Hepatocyte (in vitro differentiated cells): Measurements from ENCODE around the gene SOAT2. TPM values are rescaled to one million over a fixed set of nuclear protein-coding genes. Genes with fewer than 3 reads are reported as not detected.

Experiments used
- DNase-seq: peaks from one replicate; pipeline ENCODE4 v3.0.0-alpha.2; 2016; ENCODE audit warnings: low spot score
- H2AFZ ChIP-seq: fragments of 200-600 bp; sonication (generic); 2 replicates; pipeline ENCODE4 v1.6.0; 2016; ENCODE audit warnings: antibody characterized with exemption, mild to moderate bottlenecking
- H3K27ac ChIP-seq: fragments of 200-600 bp; sonication (generic); 2 replicates; pipeline ENCODE4 v1.5.1; 2016; ENCODE audit warnings: mild to moderate bottlenecking
- H3K27me3 ChIP-seq: fragments of 200-600 bp; sonication (generic); 2 replicates; pipeline ENCODE4 v1.6.1; 2016
- H3K36me3 ChIP-seq: fragments of 200-600 bp; sonication (generic); replicated peaks from 2 replicates; pipeline ENCODE4 v1.5.1; 2016; ENCODE audit warnings: low read depth; ENCODE audit not compliant: insufficient read depth
- H3K4me1 ChIP-seq: fragments of 200-600 bp; sonication (generic); 2 replicates; pipeline ENCODE4 v1.5.1; 2016; ENCODE audit warnings: mild to moderate bottlenecking, moderate library complexity; ENCODE audit not compliant: insufficient read depth
- H3K4me2 ChIP-seq: fragments of 200-600 bp; sonication (generic); 2 replicates; pipeline ENCODE4 v1.6.0; 2016
- H3K4me3 ChIP-seq: fragments of 200-600 bp; sonication (generic); 2 replicates; pipeline ENCODE4 v1.5.1; 2016; ENCODE audit warnings: mild to moderate bottlenecking
- H3K79me2 ChIP-seq: fragments of 200-600 bp; sonication (generic); 2 replicates; pipeline ENCODE4 v1.6.0; 2017; ENCODE audit warnings: mild to moderate bottlenecking
- H3K9me2 ChIP-seq: fragments of 200-600 bp; sonication (generic); replicated peaks from 2 replicates; pipeline ENCODE4 v1.6.0; 2017; ENCODE audit warnings: mild to moderate bottlenecking; ENCODE audit not compliant: insufficient read depth
- H3K9me3 ChIP-seq: fragments of 200-600 bp; sonication (generic); 2 replicates; pipeline ENCODE4 v1.5.1; 2016; ENCODE audit warnings: low read depth, mild to moderate bottlenecking
- H4K20me1 ChIP-seq: fragments of 200-600 bp; sonication (generic); 2 replicates; pipeline ENCODE4 v1.6.0; 2016; ENCODE audit warnings: mild to moderate bottlenecking; ENCODE audit not compliant: insufficient read depth, poor library complexity, severe bottlenecking
- CTCF ChIP-seq: fragments of 200-600 bp; sonication (generic); IDR thresholded peaks from 2 replicates; pipeline ENCODE4 v1.5.1; 2016; ENCODE audit warnings: antibody characterized with exemption, mild to moderate bottlenecking; ENCODE audit not compliant: poor library complexity
- EZH2 ChIP-seq: fragments of 200-600 bp; sonication (generic); IDR thresholded peaks from 2 replicates; pipeline ENCODE4 v1.6.1; 2016; ENCODE audit warnings: antibody characterized with exemption, mild to moderate bottlenecking, borderline replicate concordance
- EZH2phosphoT487 ChIP-seq: fragments of 200-600 bp; sonication (generic); IDR thresholded peaks from one replicate; pipeline ENCODE4 v1.6.1; 2018; ENCODE audit warnings: antibody characterized with exemption, mild to moderate bottlenecking, low read depth, moderate library complexity; ENCODE audit not compliant: unreplicated experiment, severe bottlenecking
- WGBS: methylation state at CpG from one replicate; pipeline ENCODE4 v1.1.6; 2016; ENCODE audit warnings: low lambda C conversion rate; ENCODE audit errors: missing lambda C conversion rate; 5-methylcytosine and 5-hydroxymethylcytosine counted together
- polyA plus RNA-seq: library from polyadenylated mRNA; unstranded; fragments of >200 nt; fragmentation: Nextera tagmentation; extraction: Ambion mirVana; gene quantifications from 2 replicates; pipeline ENCODE4 v1.2.1, GENCODE V29; 2016
- total RNA-seq: library from RNA; depleted of rRNA; stranded (reverse); fragments of >200 nt; gene quantifications from 2 replicates; pipeline ENCODE4 v1.2.3, GENCODE V29; 2014

Gene SOAT2, protein sequence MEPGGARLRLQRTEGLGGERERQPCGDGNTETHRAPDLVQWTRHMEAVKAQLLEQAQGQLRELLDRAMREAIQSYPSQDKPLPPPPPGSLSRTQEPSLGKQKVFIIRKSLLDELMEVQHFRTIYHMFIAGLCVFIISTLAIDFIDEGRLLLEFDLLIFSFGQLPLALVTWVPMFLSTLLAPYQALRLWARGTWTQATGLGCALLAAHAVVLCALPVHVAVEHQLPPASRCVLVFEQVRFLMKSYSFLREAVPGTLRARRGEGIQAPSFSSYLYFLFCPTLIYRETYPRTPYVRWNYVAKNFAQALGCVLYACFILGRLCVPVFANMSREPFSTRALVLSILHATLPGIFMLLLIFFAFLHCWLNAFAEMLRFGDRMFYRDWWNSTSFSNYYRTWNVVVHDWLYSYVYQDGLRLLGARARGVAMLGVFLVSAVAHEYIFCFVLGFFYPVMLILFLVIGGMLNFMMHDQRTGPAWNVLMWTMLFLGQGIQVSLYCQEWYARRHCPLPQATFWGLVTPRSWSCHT
- 18.9 and 21.8 TPM in 2 replicates for total RNA-seq
- 28.9 and 29.4 TPM in 2 replicates for polyA plus RNA-seq

- Histone ChIP-seq H3K27me3 (no peaks in the 10 kb centered on the region), H2AFZ (no peak within 1 kb of the TSS), H3K4me2 (peak within 1 kb of the TSS; percentile 59), H4K20me1 (no peaks in the 10 kb centered on the region), H3K4me1 (peaks cover 19% of the 10 kb centered on the region), H3K79me2 (no peaks in the 10 kb centered on the region), H3K4me3 (no peak within 1 kb of the TSS), H3K9me3 (no peaks in the 10 kb centered on the region), H3K9me2 (no peaks in the 10 kb centered on the region), H3K27ac (peak within 1 kb of the TSS; percentile 90), H3K36me3 (no peaks in the 10 kb centered on the region)
- TF ChIP-seq EZH2 (no peak), EZH2phosphoT487 (no peak)
- DNase-seq, result peak; percentile 75
- WGBS, result 71% methylated on average over 23 of the region's 23 CpGs
Measured at GRCh38 chr12:53102883-53103807, at the start of gene SOAT2. Gene SOAT2 (plus strand): TSS chr12:53103486. CDS start chr12:53103578, 92 bp downstream.

DNA sequence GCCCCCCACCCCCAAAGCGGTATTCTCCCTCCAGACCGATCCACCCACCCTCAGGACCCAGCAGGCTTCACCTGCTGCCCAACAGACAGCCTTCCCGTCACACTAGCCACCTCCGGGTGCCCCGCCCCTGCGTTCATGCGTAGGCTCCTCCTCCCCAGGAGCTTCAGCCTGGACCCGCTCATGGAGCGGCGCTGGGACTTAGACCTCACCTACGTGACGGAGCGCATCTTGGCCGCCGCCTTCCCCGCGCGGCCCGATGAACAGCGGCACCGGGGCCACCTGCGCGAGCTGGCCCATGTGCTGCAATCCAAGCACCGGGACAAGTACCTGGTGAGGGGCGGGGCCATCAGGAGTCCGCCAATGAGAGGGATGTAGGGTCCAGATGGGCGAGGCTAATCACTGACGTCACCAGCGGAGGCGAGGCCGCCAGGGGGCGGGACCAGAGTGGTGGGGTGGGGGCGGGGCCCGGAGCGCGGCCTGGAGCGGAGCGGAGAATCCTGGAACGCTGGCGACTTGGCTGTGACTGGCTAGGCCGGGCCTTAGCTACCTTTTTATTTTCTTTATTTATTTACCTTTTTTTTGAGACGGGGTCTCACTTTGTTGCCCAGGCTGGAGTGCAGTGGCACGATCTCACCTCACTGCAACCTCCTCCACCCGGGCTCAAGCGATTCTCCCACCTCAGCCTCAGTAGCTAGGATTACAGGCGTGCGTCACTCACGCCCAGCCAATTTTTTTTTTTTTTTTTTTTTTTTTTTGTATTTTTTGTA, 49.0 kb upstream of the SOAT2 start:
- TF ChIP-seq EZH2phosphoT487 (no peak), EZH2 (no peak), CTCF (no peak)
- Histone ChIP-seq H3K4me3 (peak overlapping the region; percentile 35), H3K36me3 (no peaks in the 10 kb centered on the region), H4K20me1 (no peaks in the 10 kb centered on the region), H3K79me2 (peaks cover 29% of the 10 kb centered on the region), H2AFZ (peak overlapping the region; percentile 17), H3K4me2 (peak overlapping the region; percentile 83), H3K27ac (peak overlapping the region; percentile 99), H3K27me3 (no peaks in the 10 kb centered on the region), H3K9me3 (no peaks in the 10 kb centered on the region), H3K9me2 (no peaks in the 10 kb centered on the region), H3K4me1 (peaks cover 41% of the 10 kb centered on the region)
- peak; percentile 98 for DNase-seq
- 11% methylated on average over 34 of the region's 48 CpGs for WGBS

GRCh38 chr12:53055471-53056266, 47.6 kb upstream of the SOAT2 start:
- Histone ChIP-seq H3K4me1 (peaks cover 28% of the 10 kb centered on the region), H3K9me2 (no peaks in the 10 kb centered on the region), H3K9me3 (no peaks in the 10 kb centered on the region), H3K27ac (no peak overlapping the region), H3K4me3 (no peak overlapping the region), H3K79me2 (peaks cover 16% of the 10 kb centered on the region), H2AFZ (no peak overlapping the region), H3K4me2 (no peak overlapping the region), H3K36me3 (no peaks in the 10 kb centered on the region), H3K27me3 (no peaks in the 10 kb centered on the region), H4K20me1 (no peaks in the 10 kb centered on the region)
- WGBS, result 88% methylated on average over 15 of the region's 15 CpGs
- no peak for DNase-seq
- TF ChIP-seq CTCF (no peak), EZH2phosphoT487 (no peak), EZH2 (no peak)
